Activated T-helper 1 cell treated with anti-CD3 and anti-CD28 coated beads, Interleukin-2, amount 50 U/mL, for 16 hours (primary cell): Measurements from ENCODE around the gene EGF.

Experiments
- DNase-seq, 2 donors: peaks; one replicate each; pipeline ENCODE4 v3.0.0-alpha.2; 2020; ENCODE audit warnings: low read depth in 1 of 2, low spot score in 1 of 2

EGF gene

DNA sequence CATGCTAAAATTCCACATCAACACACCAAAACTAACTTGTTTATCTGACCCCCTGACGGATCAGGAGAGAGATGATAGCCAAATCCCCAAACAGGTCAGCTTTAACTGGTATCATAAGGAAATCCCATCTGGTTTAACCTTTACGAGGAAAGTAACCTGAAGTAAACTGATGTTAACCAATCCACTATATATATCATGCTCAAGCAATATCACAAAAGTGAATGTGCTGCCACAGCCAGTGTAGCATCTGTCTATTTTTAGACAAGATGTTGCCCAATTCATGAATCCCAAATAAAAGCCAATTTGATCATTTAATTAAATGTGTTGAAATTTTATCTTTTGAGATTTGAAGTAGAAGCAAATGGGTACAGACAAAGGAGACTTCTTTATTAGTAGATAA, 44.5 kb downstream of the EGF start:
- no peak for DNase-seq

DNA sequence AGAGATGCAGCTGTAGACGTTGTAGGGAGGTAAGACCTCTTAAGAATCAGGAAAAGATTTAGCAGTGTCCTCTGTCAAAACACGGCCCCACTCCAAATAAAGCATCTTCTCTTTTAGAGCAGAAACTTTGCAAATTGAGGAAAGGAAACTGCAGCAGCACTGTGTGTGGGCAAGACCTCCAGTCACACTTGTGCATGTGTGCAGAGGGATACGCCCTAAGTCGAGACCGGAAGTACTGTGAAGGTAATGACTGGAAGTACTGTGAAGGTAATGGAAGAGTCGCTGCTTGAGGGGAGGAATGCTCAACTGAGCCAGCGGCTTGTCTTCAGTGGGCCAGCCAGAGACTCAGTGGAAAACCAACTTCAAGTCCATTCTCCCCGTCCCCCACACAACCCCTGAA, 46.5 kb downstream of the EGF start:
- no peak for DNase-seq

DNA sequence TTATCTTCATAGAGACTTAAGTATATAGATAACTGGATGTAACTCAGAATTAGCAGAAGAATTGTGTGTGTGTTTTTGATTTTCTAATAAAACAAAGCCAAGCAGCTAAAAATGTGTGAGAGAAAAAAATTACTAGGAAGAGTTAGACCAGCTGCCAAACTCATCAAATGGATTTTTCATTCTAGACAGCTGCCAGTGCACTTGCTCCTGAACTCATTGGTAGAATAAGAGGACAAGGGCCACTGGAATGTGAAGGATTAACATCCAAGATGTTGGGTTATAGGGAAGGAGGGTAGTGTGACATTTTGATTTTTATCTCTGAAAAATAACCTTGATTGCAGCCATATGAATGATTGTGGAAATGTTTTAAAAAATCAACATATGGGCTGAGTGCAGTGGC, 49.7 kb downstream of the EGF start:
- no peak for DNase-seq

DNA sequence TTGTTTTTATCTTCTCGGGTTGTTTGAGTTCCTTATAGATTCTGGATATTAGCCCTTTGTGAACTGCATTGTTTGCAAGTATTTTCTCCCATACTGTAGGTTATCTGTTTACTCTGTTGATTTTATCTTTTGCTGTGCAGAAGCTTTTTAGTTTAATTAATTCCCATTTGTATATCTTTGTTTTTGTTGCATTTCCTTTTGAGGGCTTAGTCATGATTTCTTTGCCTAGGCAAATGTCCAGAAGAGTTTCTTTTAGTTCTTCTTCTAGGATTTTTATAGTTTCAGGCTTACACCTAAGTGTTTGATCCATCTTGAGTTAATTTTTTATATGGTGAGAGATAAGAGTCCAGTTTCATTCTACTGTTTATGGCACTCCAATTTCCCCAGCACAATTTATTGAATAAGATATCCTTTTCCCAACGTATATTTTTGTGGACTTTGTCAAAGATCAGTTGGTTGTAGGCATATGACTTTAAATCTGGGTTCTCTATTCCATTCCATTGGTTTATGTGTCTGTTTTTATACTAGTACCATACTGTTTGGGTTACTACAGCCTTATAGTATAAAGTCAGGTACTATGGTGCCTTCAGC, 54.3 kb downstream of the EGF start:
- DNase-seq: no peak

DNA sequence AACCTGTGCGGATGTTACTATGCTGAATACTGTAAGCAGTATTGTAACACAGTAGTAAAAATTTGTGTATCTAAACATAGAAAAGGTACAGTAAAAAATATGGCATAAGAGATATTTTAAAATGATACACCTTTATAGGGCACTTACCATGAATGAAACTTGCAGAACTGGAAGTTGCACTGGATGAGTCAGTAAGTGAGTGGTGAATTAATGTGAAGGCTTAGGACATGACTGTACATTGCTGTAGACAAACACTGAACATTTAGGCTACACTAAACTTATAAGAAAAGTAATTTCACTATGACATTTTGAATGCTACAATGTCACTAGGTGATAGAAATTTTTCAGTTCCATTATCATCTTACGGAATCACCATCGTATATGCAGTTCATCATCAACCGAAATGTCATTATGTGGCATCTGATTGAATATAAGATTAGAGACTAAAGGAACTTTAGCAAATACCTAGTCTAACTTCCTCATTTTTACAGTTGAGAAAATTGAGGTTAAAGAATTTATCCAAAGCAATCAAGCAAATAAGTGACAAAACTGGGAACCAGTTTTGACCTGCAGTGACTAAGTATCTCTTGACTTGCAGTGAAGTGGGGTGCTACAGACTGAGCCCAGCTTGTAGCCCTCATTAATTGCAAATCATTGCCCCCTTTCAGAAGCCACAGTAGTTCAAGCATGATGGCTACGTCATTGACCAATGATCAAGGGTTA, 55.3 kb downstream of the EGF start:
- DNase-seq: no peak

DNA sequence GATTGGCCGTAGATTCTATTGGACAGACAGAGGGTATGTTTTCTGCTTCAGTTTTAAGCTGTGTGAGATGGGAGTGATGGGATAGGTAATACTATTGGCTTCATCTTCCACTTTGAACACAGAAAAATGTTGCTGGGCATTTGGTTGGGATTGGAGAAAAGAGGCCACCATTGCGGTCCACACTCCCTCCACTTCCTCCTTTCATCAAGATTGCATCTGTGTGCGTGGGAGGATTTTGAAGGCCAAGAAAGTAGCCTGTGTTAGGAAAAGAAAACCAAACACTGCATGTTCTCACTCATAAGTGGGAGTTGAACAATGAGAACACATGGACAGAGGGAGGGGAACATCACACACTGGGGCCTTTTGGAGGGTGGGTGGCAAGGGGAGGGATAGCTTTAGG, 56.4 kb downstream of the EGF start:
- no peak for DNase-seq

DNA sequence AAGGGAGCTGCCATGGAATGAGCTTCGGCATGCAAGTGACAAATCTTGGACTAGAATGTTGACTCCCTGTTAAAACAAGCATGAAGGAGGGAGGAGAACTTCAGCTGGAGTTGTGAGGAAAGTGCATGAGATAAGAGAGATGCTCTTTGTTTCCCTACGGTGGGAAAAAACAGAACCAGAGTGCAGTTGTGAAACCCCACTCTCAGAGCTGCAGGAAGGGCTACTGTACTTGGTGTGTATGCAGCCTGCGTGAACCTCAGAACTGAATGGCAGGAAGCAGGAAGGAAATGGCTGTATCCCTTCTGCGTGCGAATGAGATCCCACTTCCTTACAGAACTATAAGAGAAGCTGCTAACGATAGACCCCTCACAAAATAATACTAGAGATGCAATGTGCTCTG, 57.2 kb downstream of the EGF start:
- DNase-seq: no peak

DNA sequence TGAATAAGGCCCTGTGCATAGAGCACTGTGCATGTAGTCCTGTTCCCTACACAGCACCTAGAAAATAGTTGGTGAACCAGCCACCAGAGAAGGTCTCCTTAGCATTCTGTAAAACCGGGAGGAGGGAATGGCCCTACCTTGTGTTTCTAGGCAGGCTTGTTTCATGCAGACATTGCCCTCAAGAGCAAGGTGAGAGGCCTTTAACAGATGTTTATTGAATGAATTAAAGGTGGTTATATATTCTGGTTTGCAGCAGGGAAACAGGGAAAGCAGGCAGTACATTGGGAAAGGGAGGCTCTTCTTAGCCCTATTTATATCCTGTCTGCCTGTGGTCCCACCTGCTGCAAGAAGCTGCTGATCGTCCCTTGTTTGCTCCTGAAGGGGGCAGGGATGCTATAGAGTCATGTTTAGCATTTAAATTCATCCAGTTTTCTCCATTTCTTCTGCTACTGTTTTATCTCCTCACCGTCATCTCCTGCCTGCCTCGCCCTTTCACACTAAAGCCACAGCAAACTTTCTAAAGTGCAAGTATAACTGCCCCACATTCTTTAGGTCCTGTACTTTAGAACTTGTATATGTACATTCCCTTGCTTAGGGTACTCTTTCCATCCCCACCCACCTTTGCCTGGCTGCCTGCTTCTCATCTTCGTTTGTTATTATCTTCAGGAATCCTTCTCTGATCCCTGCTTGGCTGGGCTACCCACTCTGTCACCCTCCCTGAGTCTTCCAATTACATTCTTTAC, 60.3 kb downstream of the EGF start:
- no peak for DNase-seq

DNA sequence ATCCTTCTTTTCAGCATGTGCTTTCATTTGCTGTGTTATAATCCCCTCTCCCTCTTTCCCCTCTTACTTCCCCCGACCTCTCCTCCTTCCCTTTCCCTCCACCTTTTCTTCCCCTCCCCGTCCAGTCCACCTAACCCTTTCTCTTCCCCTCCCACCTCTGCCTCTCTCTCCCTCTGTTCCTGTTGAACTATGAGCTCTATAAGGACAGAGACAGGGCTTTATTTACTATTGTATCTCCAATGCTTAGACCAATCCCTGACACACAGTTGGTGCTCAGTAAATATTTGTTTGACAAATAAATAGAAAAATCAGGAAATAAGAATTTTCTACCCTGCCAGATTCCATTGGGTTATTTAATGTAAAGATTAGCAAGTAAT, 60.8 kb downstream of the EGF start:
- no peak for DNase-seq

DNA sequence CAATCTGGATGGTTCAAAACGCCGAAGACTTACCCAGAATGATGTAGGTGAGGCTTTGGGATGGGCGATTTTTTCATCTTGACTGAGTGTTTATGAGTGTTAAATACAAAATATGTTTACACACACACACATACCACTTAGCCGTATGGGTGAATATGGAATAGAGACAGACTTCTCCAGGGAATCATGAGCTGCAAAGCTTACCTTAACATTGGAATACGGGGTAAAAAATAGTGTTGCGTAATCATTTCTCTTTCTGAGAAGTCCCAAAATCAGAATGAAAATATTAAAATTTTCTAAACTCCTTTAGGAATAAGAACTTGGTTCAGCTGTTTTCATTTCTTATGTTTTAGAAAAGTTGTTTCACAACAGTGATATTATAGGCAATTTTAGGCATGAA, 63.5 kb downstream of the EGF start:
- no peak for DNase-seq

DNA sequence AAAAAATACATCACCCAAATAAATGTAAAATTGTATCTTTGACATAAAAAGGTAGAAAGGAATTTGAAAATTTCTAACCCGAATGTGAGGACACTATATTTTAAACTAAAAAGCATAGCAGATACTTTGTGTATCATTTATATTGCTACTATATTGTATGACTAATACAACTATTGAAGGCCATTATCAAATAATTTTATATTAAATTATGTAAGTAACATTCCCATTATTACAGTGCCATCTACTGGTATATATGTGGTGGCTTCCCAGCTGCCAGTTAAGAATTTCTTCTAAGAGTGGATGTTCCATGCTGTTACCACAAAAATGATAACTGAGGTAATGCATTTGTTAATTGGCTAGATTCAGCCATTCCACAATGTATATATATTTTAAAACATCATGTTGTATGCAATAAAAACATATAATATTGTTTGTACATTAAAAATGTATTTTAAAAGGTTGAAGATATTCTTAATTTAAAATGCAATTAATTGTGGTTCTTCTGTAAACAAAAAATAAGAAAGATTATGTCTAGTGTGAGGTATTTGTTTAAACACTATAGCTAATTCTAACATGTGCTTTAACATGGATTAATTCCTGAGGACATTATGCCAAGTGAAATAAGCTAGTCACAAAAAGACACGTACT, 65.3 kb downstream of the EGF start:
- no peak for DNase-seq

DNA sequence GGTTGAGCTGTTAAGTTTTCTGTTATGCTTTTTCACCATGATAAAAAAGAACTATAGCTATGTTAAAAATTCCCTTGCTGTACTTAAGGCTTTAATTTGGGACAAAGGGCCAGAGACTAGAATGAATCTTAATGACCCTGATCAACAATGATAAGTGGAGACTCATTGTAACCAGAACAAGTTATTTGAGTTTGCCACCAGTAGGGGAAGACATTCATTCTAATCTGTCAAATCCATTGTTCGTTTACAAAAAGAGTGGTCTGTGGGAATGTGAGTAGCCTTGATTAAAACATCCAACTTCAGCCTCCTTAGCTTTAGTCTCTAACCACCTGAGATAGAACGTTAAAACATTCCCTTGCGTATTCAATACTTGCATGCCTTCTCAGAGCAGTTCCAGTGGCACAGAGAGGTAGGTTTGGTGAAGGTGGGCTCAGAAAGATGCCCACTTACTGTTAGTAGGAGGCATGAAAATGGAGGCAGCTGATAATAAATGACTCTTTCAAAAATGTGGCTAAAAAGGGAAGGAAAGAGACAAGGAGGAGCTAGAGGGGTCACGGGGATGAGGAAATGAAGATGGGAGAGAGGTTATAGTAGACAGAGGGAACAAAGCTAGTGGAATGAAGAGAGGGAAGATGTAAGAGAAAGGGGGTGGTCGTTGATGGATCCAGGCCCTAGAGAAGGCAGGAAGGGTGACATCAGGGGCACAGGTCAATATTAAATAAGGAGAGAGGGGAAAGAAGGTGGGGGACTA, 66.2 kb downstream of the EGF start:
- DNase-seq: no peak

DNA sequence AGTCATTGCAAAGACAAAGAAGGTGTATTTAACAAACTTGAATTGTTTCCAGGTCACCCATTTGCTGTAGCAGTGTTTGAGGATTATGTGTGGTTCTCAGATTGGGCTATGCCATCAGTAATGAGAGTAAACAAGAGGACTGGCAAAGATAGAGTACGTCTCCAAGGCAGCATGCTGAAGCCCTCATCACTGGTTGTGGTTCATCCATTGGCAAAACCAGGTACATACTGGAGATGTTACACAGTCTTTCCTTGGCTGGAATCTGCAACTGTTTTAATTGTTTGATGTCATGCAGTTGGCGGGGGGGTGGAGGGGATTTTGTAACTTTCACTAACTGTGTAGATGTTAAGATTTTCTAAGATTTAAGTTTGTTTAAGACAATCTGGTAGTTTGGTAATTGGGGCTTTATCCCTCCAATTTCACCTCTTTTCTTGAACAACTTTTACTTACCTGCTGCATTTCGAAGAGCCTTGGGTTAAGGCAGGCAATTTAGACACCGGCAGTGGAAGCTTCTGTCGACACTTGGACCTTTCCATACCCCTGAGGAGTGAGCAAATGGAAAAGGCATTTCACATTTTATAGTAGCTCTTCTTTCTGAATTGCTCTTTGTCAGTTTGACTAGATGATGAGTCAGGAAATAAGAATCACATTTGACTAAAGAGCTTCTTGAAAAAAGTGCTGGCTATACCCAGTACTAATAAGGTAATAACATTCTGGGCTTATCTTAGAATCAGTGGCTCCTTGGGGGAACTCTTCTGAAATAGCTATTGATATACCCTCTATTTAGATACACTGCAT, 67.4 kb downstream of the EGF start:
- no peak for DNase-seq

DNA sequence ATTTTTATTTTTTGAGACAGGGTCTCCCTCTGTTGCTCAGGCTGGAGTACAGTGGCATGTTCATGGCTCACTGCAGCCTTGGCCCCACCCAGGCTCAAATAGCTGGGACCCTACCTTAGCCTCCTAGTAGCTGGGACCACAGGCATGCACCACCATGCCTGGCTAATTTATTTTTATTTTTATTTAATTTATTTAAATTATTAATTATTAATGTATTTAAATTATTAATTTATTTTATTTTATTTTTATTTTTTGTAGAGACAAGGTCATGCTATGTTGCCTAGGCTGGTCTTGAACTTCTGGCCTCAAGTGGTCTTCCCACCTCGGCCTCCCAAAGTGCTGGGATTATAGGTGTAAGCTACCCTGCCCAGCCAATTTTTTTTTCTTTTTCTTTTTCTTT, 69.3 kb downstream of the EGF start:
- no peak for DNase-seq

DNA sequence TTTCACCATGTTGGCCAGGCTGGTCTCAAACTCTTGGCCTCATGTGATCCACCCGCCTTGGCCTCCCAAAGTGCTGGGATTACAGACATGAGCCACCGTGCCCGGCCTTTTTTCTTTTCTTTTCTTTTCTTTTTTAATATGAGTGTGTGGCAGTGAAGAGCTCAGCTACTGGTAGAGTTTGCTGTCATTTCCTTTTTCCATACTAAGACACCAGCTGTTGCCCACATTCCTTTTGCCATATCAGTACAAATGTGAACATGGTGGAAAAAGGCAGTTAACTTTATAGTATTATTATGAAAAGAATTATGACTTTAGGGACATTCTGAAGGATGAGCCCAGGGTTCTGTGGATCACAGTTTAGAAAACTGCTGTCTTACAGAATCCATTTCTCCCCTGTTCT, 69.8 kb downstream of the EGF start:
- no peak for DNase-seq

DNA sequence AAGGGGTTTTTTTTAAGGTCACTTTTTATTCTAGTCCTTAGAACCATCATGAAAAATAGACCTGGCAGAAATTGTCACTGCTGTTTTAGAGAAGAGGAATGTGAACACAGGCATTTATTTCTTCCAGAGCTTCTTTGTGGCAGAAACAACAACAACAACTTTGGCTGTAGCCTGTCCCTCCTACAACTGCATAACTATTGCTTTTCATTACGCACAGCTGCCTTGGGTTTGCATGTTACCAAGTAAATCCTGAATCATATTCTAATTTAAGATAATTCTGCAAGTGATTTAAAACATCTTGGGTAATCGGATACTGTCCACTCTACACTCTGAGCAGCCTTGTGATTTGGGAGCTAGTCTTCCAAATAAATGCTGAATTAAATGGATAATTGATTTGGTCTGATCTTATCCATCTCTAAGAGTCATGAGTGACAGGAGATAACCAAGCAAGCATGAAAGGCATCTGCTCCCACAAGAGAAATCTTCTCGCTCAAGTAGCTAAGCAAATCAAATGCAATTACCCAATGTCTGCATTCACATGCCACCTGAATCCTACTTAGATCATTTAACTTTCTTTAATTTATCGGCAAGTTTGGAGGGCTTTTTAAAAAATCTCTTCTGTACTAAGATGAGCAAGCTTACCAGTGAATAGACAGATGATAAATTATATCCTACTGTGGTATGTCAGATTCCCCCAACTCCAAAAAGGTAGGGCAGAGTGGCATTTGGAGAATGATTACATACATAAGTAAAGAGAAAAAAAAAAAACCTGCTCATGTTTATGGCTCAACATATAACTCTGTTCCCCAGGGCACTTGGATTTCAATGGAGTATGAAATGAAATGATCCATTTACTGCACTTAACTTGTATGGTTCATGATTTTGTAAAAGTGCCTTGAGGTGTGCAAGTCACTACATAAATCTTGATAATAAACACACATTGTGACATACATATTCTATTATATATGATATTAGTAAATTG, 73.6 kb downstream of the EGF start:
- no peak for DNase-seq

DNA sequence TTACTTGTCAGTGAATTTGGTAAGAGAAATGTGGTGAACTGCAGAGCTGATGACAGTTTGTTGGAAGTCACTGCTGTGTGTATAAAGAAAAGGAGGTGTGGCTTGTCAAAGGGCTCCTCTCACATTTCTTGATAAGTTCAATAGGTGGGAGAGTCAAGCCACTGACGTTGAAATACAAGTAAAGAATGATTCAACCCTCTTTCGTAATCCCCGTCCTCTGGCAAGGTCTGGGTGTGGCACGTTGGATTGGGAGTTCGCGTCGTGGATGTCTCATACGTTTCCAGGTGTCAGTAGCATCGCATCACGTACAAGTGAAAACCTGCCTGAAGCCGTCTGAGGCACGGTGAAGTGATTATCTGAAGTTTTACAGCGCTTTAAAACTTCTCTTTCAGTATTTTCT, 76.4 kb downstream of the EGF start:
- no peak for DNase-seq

DNA sequence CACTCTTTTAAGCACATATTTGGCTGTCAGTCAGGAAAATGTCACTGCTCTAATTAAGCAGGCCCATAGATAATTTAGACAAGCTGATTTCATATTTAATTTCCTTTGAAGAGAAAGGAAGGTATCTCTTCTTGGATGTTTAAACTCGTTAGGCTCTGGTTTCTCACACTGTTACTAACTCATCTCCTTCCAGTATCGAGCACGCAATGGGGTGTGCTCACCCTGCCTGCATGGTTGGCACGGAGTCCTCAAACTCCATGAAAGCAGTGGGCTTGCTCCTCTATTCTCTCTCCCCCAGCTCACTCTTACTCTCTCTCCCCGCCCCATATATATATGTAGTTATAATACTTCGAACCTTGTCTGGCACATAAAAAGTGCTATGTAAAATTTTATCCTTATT, 76.9 kb downstream of the EGF start:
- DNase-seq: no peak
